ENCODE data around the gene SACS. TPM values are rescaled to one million over a fixed set of nuclear protein-coding genes. Genes with fewer than 3 reads are reported as not detected.

SACS gene
- total and polyA plus RNA-seq, 5 donors from 2014 or later = 5.2 to 23.4 (median 6.8) TPM

DNA sequence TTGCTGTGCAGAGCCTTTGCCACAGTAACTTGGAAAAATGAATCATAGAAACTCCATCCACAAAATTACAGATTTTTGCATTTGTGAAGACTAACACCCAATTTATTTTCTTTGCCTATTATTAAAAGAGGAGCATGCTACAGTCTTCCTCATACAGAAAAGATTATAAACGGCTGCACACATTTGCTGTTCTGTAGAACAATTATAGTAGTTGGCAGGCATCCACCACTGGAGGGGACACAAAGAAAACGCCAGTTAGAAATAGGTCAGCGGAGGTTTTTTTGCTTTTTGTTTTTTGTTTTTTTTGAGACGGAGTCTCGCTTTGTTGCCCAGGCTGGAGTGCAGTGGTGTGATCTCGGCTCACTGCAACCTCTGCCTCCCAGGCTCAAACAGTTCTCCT, 51.6 kb downstream of the SACS start:
- Mint-ChIP-seq H3K27me3 (no peaks in the 10 kb centered on the region), H3K4me1 (peaks cover 26 to 48% (median 38%) of the 10 kb centered on the region in 4 donors), H3K27ac (no peak overlapping the region), H3K4me3 (no peak overlapping the region), H3K9me3 (no peaks in the 10 kb centered on the region), H3K36me3 (no peaks in the 10 kb centered on the region)
- DNase-seq (no peak), ATAC-seq (ENCODE audit: low read depth in 2 of 2) (no peak)
- Histone ChIP-seq H3K9me3 (ENCODE audit: control insufficient read depth in 2 of 2, low read length in 2 of 2) (no peaks in the 10 kb centered on the region), H3K27ac (ENCODE audit: insufficient read depth, low read length, poor library complexity, severe bottlenecking) (no peak overlapping the region), H3K4me3 (ENCODE audit: low read depth, low read length) (no peak overlapping the region), H3K4me1 (ENCODE audit: control insufficient read depth, insufficient read depth, low read length, poor library complexity, severe bottlenecking) (peaks cover 20% of the 10 kb centered on the region), H3K27me3 (ENCODE audit: control insufficient read depth, insufficient read depth, low read length) (no peaks in the 10 kb centered on the region), H3K36me3 (ENCODE audit: control insufficient read depth, insufficient read depth, low read length) (no peaks in the 10 kb centered on the region)

DNA sequence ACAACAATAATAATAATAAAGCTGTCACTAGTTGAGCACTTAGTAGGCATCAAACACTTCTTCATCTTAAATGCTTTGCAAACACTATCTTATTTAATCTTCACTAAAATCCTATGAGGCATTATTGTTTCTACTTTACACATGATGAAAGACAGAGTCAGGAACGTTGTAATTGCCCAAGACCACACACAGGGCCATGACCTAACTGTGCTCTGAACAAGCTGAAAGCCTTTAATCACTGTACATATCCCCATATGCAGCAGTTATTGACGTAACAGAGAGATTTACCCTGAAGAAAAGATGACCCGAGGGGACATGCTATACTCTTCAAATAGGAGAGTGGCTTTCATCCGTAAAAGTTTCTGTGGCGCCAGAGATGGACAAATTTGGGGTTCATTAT, 53.0 kb downstream of the SACS start:
- no peak overlapping the region for H3K4me3 ChIP-seq (ENCODE audit: low read depth, low read length)
- no peak overlapping the region for H3K27ac ChIP-seq (ENCODE audit: insufficient read depth, low read length, poor library complexity, severe bottlenecking)
- peak overlapping the region in 1 of 4 donors; percentile 47 for H3K4me3 Mint-ChIP-seq
- no peaks in the 10 kb centered on the region for H3K27me3 Mint-ChIP-seq
- DNase-seq (no peak), ATAC-seq (ENCODE audit: low read depth in 2 of 2) (no peak)
- no peak overlapping the region for H3K27ac Mint-ChIP-seq
- no peaks in the 10 kb centered on the region for H3K36me3 ChIP-seq (ENCODE audit: control insufficient read depth, insufficient read depth, low read length)
- H3K4me1 ChIP-seq (ENCODE audit: control insufficient read depth, insufficient read depth, low read length, poor library complexity, severe bottlenecking) = peaks cover 20% of the 10 kb centered on the region
- H3K27me3 ChIP-seq (ENCODE audit: control insufficient read depth, insufficient read depth, low read length) = no peaks in the 10 kb centered on the region
- no peaks in the 10 kb centered on the region for H3K9me3 Mint-ChIP-seq
- H3K9me3 ChIP-seq (ENCODE audit: control insufficient read depth in 2 of 2, low read length in 2 of 2) = no peaks in the 10 kb centered on the region
- H3K36me3 Mint-ChIP-seq = no peaks in the 10 kb centered on the region
- H3K4me1 Mint-ChIP-seq = peaks cover 25 to 54% (median 45%) of the 10 kb centered on the region in 4 donors

GRCh38 chr13:23377983-23378632, 55.4 kb downstream of the SACS start:
- Histone ChIP-seq H3K9me3 (ENCODE audit: control insufficient read depth in 2 of 2, low read length in 2 of 2) (no peaks in the 10 kb centered on the region), H3K4me3 (ENCODE audit: low read depth, low read length) (peak overlapping the region; percentile 51), H3K27me3 (ENCODE audit: control insufficient read depth, insufficient read depth, low read length) (no peaks in the 10 kb centered on the region), H3K4me1 (ENCODE audit: control insufficient read depth, insufficient read depth, low read length, poor library complexity, severe bottlenecking) (peaks cover 34% of the 10 kb centered on the region), H3K27ac (ENCODE audit: insufficient read depth, low read length, poor library complexity, severe bottlenecking) (peak overlapping the region; percentile 31), H3K36me3 (ENCODE audit: control insufficient read depth, insufficient read depth, low read length) (peaks cover under 1% of the 10 kb centered on the region)
- peak overlapping the region; percentile 83 to 90 (median 88) for H3K27ac Mint-ChIP-seq
- peak overlapping the region; percentile 48 to 77 (median 56) for H3K4me3 Mint-ChIP-seq
- H3K4me1 Mint-ChIP-seq = peaks cover 24 to 60% (median 36%) of the 10 kb centered on the region in 4 donors
- no peaks in the 10 kb centered on the region for H3K27me3 Mint-ChIP-seq
- H3K9me3 Mint-ChIP-seq = no peaks in the 10 kb centered on the region
- DNase-seq (peak in 2 of 3 donors; percentile 33 to 89), ATAC-seq (ENCODE audit: low read depth in 2 of 2) (peak; percentile 19)
- H3K36me3 Mint-ChIP-seq = no peaks in the 10 kb centered on the region

GRCh38 chr13:23377579-23377978, 55.9 kb downstream of the SACS start:
- Mint-ChIP-seq H3K27ac (peak overlapping the region; percentile 83 to 90 (median 88)), H3K4me3 (peak overlapping the region in 1 of 4 donors; percentile 77), H3K9me3 (no peaks in the 10 kb centered on the region), H3K27me3 (no peaks in the 10 kb centered on the region), H3K4me1 (peaks cover 29 to 65% (median 42%) of the 10 kb centered on the region in 4 donors), H3K36me3 (no peaks in the 10 kb centered on the region)
- H3K27ac ChIP-seq (ENCODE audit: insufficient read depth, low read length, poor library complexity, severe bottlenecking) = no peak overlapping the region
- no peak for DNase-seq
- no peaks in the 10 kb centered on the region for H3K9me3 ChIP-seq (ENCODE audit: control insufficient read depth in 2 of 2, low read length in 2 of 2)
- no peak for ATAC-seq (ENCODE audit: low read depth in 2 of 2)
- H3K4me1 ChIP-seq (ENCODE audit: control insufficient read depth, insufficient read depth, low read length, poor library complexity, severe bottlenecking) = peaks cover 40% of the 10 kb centered on the region
- H3K4me3 ChIP-seq (ENCODE audit: low read depth, low read length) = peak overlapping the region; percentile 51
- H3K36me3 ChIP-seq (ENCODE audit: control insufficient read depth, insufficient read depth, low read length) = peaks cover 2% of the 10 kb centered on the region
- no peaks in the 10 kb centered on the region for H3K27me3 ChIP-seq (ENCODE audit: control insufficient read depth, insufficient read depth, low read length)

GRCh38 chr13:23375001-23375971, 58.2 kb downstream of the SACS start:
- Histone ChIP-seq H3K27ac (ENCODE audit: insufficient read depth, low read length, poor library complexity, severe bottlenecking) (peak overlapping the region; percentile 71), H3K36me3 (ENCODE audit: control insufficient read depth, insufficient read depth, low read length) (peaks cover 11% of the 10 kb centered on the region), H3K4me1 (ENCODE audit: control insufficient read depth, insufficient read depth, low read length, poor library complexity, severe bottlenecking) (peaks cover 47% of the 10 kb centered on the region), H3K9me3 (ENCODE audit: control insufficient read depth in 2 of 2, low read length in 2 of 2) (no peaks in the 10 kb centered on the region), H3K27me3 (ENCODE audit: control insufficient read depth, insufficient read depth, low read length) (no peaks in the 10 kb centered on the region), H3K4me3 (ENCODE audit: low read depth, low read length) (peak overlapping the region; percentile 72)
- Mint-ChIP-seq H3K36me3 (peaks cover 11% of the 10 kb centered on the region), H3K27ac (peak overlapping the region; percentile 59 to 88 (median 86)), H3K4me3 (peak overlapping the region; percentile 83 to 93 (median 84)), H3K27me3 (no peaks in the 10 kb centered on the region), H3K4me1 (peaks cover 33 to 75% (median 48%) of the 10 kb centered on the region in 4 donors), H3K9me3 (no peaks in the 10 kb centered on the region)
- ATAC-seq (ENCODE audit: low read depth in 2 of 2) (peak; percentile 85 to 88), DNase-seq (peak; percentile 93 to 96 (median 95))

- Mint-ChIP-seq H3K9me3 (no peaks in the 10 kb centered on the region), H3K4me1 (peaks cover 20 to 46% (median 28%) of the 10 kb centered on the region in 4 donors), H3K36me3 (peaks cover 25% of the 10 kb centered on the region), H3K27me3 (no peaks in the 10 kb centered on the region), H3K27ac (peak overlapping the region in 2 of 3 donors; percentile 15 to 78), H3K4me3 (peak overlapping the region; percentile 3 to 63 (median 54))
- H3K27me3 ChIP-seq (ENCODE audit: control insufficient read depth, insufficient read depth, low read length) = no peaks in the 10 kb centered on the region
- H3K9me3 ChIP-seq (ENCODE audit: control insufficient read depth in 2 of 2, low read length in 2 of 2) = no peaks in the 10 kb centered on the region
- H3K4me3 ChIP-seq (ENCODE audit: low read depth, low read length) = peak overlapping the region; percentile 27
- H3K27ac ChIP-seq (ENCODE audit: insufficient read depth, low read length, poor library complexity, severe bottlenecking) = no peak overlapping the region
- DNase-seq (no peak), ATAC-seq (ENCODE audit: low read depth in 2 of 2) (no peak)
- peaks cover 32% of the 10 kb centered on the region for H3K4me1 ChIP-seq (ENCODE audit: control insufficient read depth, insufficient read depth, low read length, poor library complexity, severe bottlenecking)
- peaks cover 35% of the 10 kb centered on the region for H3K36me3 ChIP-seq (ENCODE audit: control insufficient read depth, insufficient read depth, low read length)
These were observed 61.1 kb downstream of the SACS start for GRCh38 chr13:23372264-23372906.

GRCh38 chr13:23367907-23368306, 65.6 kb downstream of the SACS start:
- Histone ChIP-seq H3K36me3 (ENCODE audit: control insufficient read depth, insufficient read depth, low read length) (peaks cover 72% of the 10 kb centered on the region), H3K4me3 (ENCODE audit: low read depth, low read length) (no peak overlapping the region), H3K27me3 (ENCODE audit: control insufficient read depth, insufficient read depth, low read length) (no peaks in the 10 kb centered on the region), H3K27ac (ENCODE audit: insufficient read depth, low read length, poor library complexity, severe bottlenecking) (no peak overlapping the region), H3K4me1 (ENCODE audit: control insufficient read depth, insufficient read depth, low read length, poor library complexity, severe bottlenecking) (peaks cover 11% of the 10 kb centered on the region), H3K9me3 (ENCODE audit: control insufficient read depth in 2 of 2, low read length in 2 of 2) (no peaks in the 10 kb centered on the region)
- Mint-ChIP-seq H3K4me1 (peaks cover 4 to 22% (median 18%) of the 10 kb centered on the region in 4 donors), H3K9me3 (no peaks in the 10 kb centered on the region), H3K4me3 (peak overlapping the region in 1 of 4 donors; percentile 20), H3K36me3 (peaks cover 54% of the 10 kb centered on the region), H3K27me3 (no peaks in the 10 kb centered on the region), H3K27ac (no peak overlapping the region)
- DNase-seq = no peak
- no peak for ATAC-seq (ENCODE audit: low read depth in 2 of 2)
